Measurements from ENCODE around the gene CMTM8.

The CMTM8 gene

DNA sequence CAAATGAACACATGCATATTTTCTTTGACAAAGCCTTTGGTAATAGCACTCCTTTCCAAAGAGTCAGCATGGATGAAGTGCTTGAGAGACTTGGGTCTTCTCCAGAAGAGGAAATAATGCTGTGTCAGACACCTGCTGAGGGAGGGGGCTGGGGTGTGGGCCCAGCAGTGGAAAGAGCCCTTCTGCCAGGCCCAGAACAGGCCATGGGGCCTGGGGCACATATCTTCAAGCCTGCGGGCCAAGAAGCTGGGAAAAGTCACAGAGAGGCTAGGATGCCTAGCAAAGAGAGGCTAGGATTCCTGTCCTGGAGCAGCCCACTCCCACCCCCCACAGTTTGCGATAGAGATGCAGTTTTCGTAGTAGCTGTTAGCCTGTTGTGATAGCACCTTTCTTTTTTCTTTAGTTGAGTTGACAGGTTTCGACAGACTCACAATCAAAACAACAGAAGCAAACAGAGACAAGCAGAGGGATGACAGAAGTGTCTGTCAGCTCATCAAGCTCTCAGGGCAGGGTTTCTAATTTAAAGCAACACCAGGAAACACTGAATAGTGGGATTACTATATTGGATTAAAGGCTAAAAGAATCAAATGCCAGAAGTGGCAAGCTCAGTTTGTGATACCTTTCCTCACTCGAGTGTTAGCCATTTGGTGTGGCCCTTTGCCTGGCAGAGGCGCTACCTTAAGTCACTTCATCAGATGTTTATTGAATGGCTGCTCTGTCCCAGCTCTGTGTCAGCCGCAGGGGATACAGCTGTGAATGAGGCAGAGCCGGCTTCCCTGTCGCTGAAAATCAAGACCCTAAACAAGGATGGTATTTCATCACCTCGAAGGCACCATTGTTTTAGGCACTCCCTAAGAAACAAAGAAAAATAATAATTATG, 172.1 kb downstream of the CMTM8 start:
- no peaks in the 10 kb centered on the region for H3K9me3 ChIP-seq (ENCODE audit: insufficient read depth, low read depth, low read length)
- no peak overlapping the region for H3K27ac ChIP-seq (ENCODE audit: low read length)
- no peaks in the 10 kb centered on the region for H3K27me3 ChIP-seq (ENCODE audit: insufficient read depth, low read length)
- H3K4me3 ChIP-seq (ENCODE audit: low read length) = no peak overlapping the region
- no peak overlapping the region for H3K9ac ChIP-seq (ENCODE audit: low read depth, low read length)
- peaks cover 53% of the 10 kb centered on the region for H3K4me1 ChIP-seq (ENCODE audit: insufficient read depth, low read length)
- H3K36me3 ChIP-seq (ENCODE audit: insufficient read depth, low read depth, low read length) = no peaks in the 10 kb centered on the region

DNA sequence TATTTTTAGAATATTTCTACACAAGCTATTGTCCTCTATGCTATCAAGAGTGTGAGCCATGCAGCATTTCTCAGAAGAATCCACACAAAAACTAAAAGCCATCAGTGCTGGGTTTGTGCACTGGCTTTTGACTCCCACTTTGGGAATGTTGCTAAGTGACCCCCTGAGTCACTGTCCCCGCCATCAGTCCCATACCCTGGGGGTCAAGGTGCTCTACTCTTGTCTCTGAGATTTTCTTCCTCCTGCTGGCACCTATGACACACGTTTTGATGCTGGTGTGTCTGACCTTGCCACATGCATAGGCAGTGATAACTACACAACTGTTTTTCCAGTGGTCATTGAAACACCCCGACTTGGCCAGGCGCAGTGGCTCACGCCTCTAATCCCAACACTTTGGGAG, 173.0 kb downstream of the CMTM8 start:
- no peaks in the 10 kb centered on the region for H3K9me3 ChIP-seq (ENCODE audit: insufficient read depth, low read depth, low read length)
- H3K36me3 ChIP-seq (ENCODE audit: insufficient read depth, low read depth, low read length) = no peaks in the 10 kb centered on the region
- H3K27ac ChIP-seq (ENCODE audit: low read length) = no peak overlapping the region
- no peaks in the 10 kb centered on the region for H3K27me3 ChIP-seq (ENCODE audit: insufficient read depth, low read length)
- H3K4me3 ChIP-seq (ENCODE audit: low read length) = no peak overlapping the region
- no peak overlapping the region for H3K9ac ChIP-seq (ENCODE audit: low read depth, low read length)
- peaks cover 52% of the 10 kb centered on the region for H3K4me1 ChIP-seq (ENCODE audit: insufficient read depth, low read length)

DNA sequence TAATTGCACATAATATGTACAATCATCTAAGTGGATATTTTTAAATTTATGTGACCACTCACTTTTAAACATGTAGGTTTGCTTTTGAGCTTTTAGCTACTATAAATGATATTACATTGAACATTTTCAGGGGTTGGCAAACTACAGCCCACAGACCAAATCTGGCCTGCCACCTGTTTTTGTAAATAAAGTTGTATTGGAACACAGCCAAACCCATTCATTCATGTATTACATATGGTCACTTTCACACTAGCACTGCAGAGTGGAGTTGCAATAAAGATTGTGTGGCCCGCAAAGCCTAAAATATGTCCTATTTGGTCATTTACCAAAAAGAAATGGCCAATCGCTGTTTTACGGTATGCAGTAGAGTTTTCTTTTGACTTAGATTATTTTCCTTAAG, 174.4 kb downstream of the CMTM8 start:
- Histone ChIP-seq H3K9me3 (ENCODE audit: insufficient read depth, low read depth, low read length) (no peaks in the 10 kb centered on the region), H3K27ac (ENCODE audit: low read length) (no peak overlapping the region), H3K27me3 (ENCODE audit: insufficient read depth, low read length) (no peaks in the 10 kb centered on the region), H3K4me3 (ENCODE audit: low read length) (no peak overlapping the region), H3K36me3 (ENCODE audit: insufficient read depth, low read depth, low read length) (no peaks in the 10 kb centered on the region), H3K4me1 (ENCODE audit: insufficient read depth, low read length) (peaks cover 42% of the 10 kb centered on the region), H3K9ac (ENCODE audit: low read depth, low read length) (no peak overlapping the region)

DNA sequence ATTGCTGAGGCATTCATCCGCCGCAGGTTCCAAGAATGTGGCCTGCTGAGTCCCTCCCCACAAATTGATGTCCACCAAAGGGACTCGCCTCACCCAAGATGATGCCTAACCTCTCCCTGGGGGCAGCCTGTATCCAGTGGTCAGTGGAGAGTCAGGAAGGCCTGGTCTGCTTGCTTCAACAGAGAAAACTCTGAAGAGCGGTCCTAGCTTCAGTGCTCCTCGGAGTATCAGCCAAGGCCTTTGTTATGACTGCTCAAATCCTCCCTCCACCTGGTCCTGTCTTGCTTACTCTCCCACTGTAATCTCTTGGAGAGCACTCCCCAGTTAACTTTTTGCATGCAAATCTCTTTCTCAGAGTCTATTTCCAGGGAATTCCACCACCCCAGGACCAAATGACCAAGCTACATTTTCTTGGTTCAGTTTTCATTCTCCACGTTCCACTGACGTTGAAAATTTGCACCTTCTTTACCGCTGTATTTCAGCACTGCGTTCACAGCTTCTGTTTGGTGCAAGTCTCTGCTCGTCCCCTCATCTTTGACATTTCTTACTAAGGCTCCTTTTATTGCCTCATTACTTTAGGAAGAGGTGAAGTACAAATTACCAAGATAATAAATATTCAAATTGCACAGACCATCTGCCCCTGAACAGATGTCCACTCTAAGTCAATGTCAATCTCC, 175.5 kb downstream of the CMTM8 start:
- Histone ChIP-seq H3K36me3 (ENCODE audit: insufficient read depth, low read depth, low read length) (no peaks in the 10 kb centered on the region), H3K27ac (ENCODE audit: low read length) (peak overlapping the region; percentile 25), H3K4me3 (ENCODE audit: low read length) (peak overlapping the region; percentile 10; the same call in 1 of the 2 replicates), H3K27me3 (ENCODE audit: insufficient read depth, low read length) (no peaks in the 10 kb centered on the region), H3K4me1 (ENCODE audit: insufficient read depth, low read length) (peaks cover 42% of the 10 kb centered on the region), H3K9me3 (ENCODE audit: insufficient read depth, low read depth, low read length) (peaks cover 5% of the 10 kb centered on the region), H3K9ac (ENCODE audit: low read depth, low read length) (peak overlapping the region; percentile 34; the same call in 1 of the 2 replicates)

DNA sequence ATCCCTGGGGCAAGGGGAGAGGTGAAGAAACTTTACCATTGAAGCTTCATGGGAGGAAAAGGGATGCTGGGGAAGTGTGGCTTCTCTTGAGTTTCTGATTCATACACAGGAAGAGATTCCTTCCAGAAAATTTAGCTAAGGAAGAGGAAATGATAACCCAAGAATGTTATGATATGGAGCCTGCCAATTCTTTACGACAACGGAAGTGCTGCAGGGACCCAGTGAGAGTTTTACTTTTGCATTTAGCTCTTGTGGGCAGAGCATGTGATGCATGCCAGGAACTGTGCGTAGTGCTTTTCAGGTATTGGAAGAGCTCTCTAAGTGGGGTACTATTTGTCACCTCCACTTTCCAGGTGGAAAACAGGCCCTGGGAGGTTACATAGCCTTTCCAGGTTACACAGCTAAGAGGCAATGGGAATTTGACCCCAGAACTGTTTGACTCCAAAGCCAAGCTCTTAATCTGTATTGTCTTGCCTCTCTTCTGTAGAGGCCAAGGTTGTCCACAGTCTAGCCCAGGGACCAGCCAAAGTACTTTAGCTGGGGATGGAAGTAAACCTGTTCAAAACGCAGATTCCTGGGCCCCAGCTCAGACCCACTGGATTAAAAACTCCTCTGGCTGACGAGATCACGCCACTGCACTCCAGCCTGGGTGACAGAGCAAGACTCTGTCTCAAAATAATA, 176.2 kb downstream of the CMTM8 start:
- H3K9ac ChIP-seq (ENCODE audit: low read depth, low read length) = no peak overlapping the region
- H3K9me3 ChIP-seq (ENCODE audit: insufficient read depth, low read depth, low read length) = peaks cover 11% of the 10 kb centered on the region
- H3K4me1 ChIP-seq (ENCODE audit: insufficient read depth, low read length) = peaks cover 36% of the 10 kb centered on the region
- no peaks in the 10 kb centered on the region for H3K36me3 ChIP-seq (ENCODE audit: insufficient read depth, low read depth, low read length)
- H3K4me3 ChIP-seq (ENCODE audit: low read length) = peak overlapping the region; percentile 10; the same call in 1 of the 2 replicates
- no peaks in the 10 kb centered on the region for H3K27me3 ChIP-seq (ENCODE audit: insufficient read depth, low read length)
- no peak overlapping the region for H3K27ac ChIP-seq (ENCODE audit: low read length)

DNA sequence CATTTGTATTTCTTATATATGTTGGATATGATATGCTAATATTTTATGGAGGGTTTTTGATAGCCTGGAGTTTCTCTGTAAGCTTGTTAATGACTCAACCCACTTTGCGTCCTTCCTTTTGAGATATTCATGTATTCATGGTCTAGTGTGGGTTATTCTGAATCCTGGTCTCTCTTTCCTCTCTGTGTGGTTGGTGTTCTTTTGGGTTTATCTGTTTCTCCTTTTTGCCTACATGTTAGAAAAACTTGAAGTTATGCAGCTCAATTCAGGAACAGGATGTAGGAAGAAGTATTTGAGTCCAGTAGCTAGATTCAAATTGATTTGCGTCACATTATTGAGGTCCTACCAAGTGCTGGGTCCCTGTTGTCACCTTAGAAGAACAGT, 181.3 kb downstream of the CMTM8 start:
- peaks cover 11% of the 10 kb centered on the region for H3K9me3 ChIP-seq (ENCODE audit: insufficient read depth, low read depth, low read length)
- H3K4me1 ChIP-seq (ENCODE audit: insufficient read depth, low read length) = peaks cover 12% of the 10 kb centered on the region
- H3K27me3 ChIP-seq (ENCODE audit: insufficient read depth, low read length) = no peaks in the 10 kb centered on the region
- peak overlapping the region; percentile 67 for H3K27ac ChIP-seq (ENCODE audit: low read length)
- no peaks in the 10 kb centered on the region for H3K36me3 ChIP-seq (ENCODE audit: insufficient read depth, low read depth, low read length)
- H3K4me3 ChIP-seq (ENCODE audit: low read length) = no peak overlapping the region
- H3K9ac ChIP-seq (ENCODE audit: low read depth, low read length) = peak overlapping the region; percentile 62; the same call in 1 of the 2 replicates

Measured in iPS-20b (cell line).